Type B pancreatic cell (in vitro differentiated cells): ENCODE measurements around the gene BNIP3. TPM values are rescaled to one million over a fixed set of nuclear protein-coding genes. Genes with fewer than 3 reads are reported as not detected.
"Not testable (repeated sequence)": the region's sequence is repeated elsewhere in the genome, so short reads cannot be mapped to it uniquely, and the experiment has no call there.

Experiments
- DNase-seq: peaks from one replicate; pipeline ENCODE4 v3.0.0; 2021; ENCODE audit warnings: mixed read lengths; ENCODE audit not compliant: unreplicated experiment; ENCODE audit errors: extremely low spot score
- H3K27ac Mint-ChIP-seq: 2 replicates; pipeline ENCODE4 v1.8.0; 2021; ENCODE audit warnings: mild to moderate bottlenecking, mixed read lengths
- H3K27me3 Mint-ChIP-seq: 2 replicates; pipeline ENCODE4 v1.8.0; 2021; ENCODE audit warnings: mixed read lengths
- H3K36me3 Mint-ChIP-seq: 2 replicates; pipeline ENCODE4 v1.8.0; 2021; ENCODE audit warnings: mixed read lengths
- H3K4me1 Mint-ChIP-seq: one replicate; pipeline ENCODE4 v1.8.0; 2021; ENCODE audit warnings: mixed read lengths; ENCODE audit not compliant: unreplicated experiment
- H3K4me3 Mint-ChIP-seq: 2 replicates; pipeline ENCODE4 v1.8.0; 2021; ENCODE audit warnings: mild to moderate bottlenecking, mixed read lengths
- H3K9me3 Mint-ChIP-seq: 2 replicates; pipeline ENCODE4 v1.8.0; 2021; ENCODE audit warnings: mixed read lengths
- CTCF ChIP-seq: fragments of 200-600 bp; sonication (generic); conservative IDR thresholded peaks from 2 replicates; pipeline ENCODE4 v1.5.0; 2021; ENCODE audit warnings: antibody characterized with exemption, mild to moderate bottlenecking
- total RNA-seq: library from RNA; stranded (reverse); gene quantifications from 2 replicates; pipeline ENCODE4 v1.2.1, GENCODE V29; 2021; ENCODE audit warnings: low replicate concordance

The BNIP3 gene
- total RNA-seq, 1 donor from 2014 or later = 30.2 TPM

- no peaks in the 10 kb centered on the region for H3K27me3 Mint-ChIP-seq
- H3K4me3 Mint-ChIP-seq = no peak overlapping the region
- DNase-seq = no peak
- H3K4me1 Mint-ChIP-seq = no peaks in the 10 kb centered on the region
- no peak overlapping the region for H3K27ac Mint-ChIP-seq
- TF ChIP-seq CTCF = no peak
- peaks cover 39% of the 10 kb centered on the region for H3K36me3 Mint-ChIP-seq
- H3K9me3 Mint-ChIP-seq = no peaks in the 10 kb centered on the region
Measured at GRCh38 chr10:131954356-131954965, 27.3 kb downstream of the BNIP3 start.

GRCh38 chr10:131949908-131950307 lies 31.8 kb downstream of the BNIP3 start:
- not testable (repeated sequence) for DNase-seq, H3K9me3 Mint-ChIP-seq, H3K4me3 Mint-ChIP-seq, H3K27ac Mint-ChIP-seq, H3K27me3 Mint-ChIP-seq, H3K4me1 Mint-ChIP-seq
- peaks cover 33% of the 10 kb centered on the region for H3K36me3 Mint-ChIP-seq

- no peaks in the 10 kb centered on the region for H3K9me3 Mint-ChIP-seq
- H3K36me3 Mint-ChIP-seq = peaks cover 36% of the 10 kb centered on the region
- H3K4me1 Mint-ChIP-seq = no peaks in the 10 kb centered on the region
Measured at GRCh38 chr10:131949041-131949862, 32.5 kb downstream of the BNIP3 start.

GRCh38 chr10:131948501-131948900 lies 33.2 kb downstream of the BNIP3 start:
- Mint-ChIP-seq H3K27me3 (no peaks in the 10 kb centered on the region), H3K9me3 (no peaks in the 10 kb centered on the region), H3K4me3 (no peak overlapping the region), H3K4me1 (no peaks in the 10 kb centered on the region), H3K27ac (no peak overlapping the region), H3K36me3 (peaks cover 37% of the 10 kb centered on the region)
- no peak for DNase-seq
- no peak for TF ChIP-seq CTCF

More at GRCh38 chr10:131949041-131949862, 32.5 kb downstream of the BNIP3 start:
- TF ChIP-seq CTCF = no peak
- Mint-ChIP-seq H3K27ac (no peak overlapping the region), H3K27me3 (no peaks in the 10 kb centered on the region), H3K4me3 (no peak overlapping the region)
- no peak for DNase-seq

- H3K36me3 Mint-ChIP-seq = peaks cover 42% of the 10 kb centered on the region
- TF ChIP-seq CTCF = no peak
Measured at GRCh38 chr10:131947631-131948347, 33.9 kb downstream of the BNIP3 start.

GRCh38 chr10:131946880-131947279 lies 34.8 kb downstream of the BNIP3 start:
- Mint-ChIP-seq H3K4me3 (no peak overlapping the region), H3K9me3 (no peaks in the 10 kb centered on the region), H3K4me1 (no peaks in the 10 kb centered on the region), H3K36me3 (peaks cover 42% of the 10 kb centered on the region), H3K27me3 (no peaks in the 10 kb centered on the region), H3K27ac (no peak overlapping the region)
- TF ChIP-seq CTCF = no peak
- DNase-seq = peak; percentile 47

More at GRCh38 chr10:131947631-131948347, 33.9 kb downstream of the BNIP3 start:
- H3K4me1 Mint-ChIP-seq = no peaks in the 10 kb centered on the region
- no peak overlapping the region for H3K4me3 Mint-ChIP-seq
- no peak overlapping the region for H3K27ac Mint-ChIP-seq
- no peaks in the 10 kb centered on the region for H3K27me3 Mint-ChIP-seq
- DNase-seq = no peak
- no peaks in the 10 kb centered on the region for H3K9me3 Mint-ChIP-seq
